Activated CD8-positive, alpha-beta memory T cell treated with anti-CD3 and anti-CD28 coated beads for 48 hours (primary cell): ENCODE measurements around the gene CYTL1.

Experiments used
- DNase-seq, 3 experiments: peaks; one replicate each; pipeline ENCODE4 v3.0.0-alpha.2; 2020; ENCODE audit warnings: low read depth in 2 of 3, low spot score in 2 of 3

CYTL1 gene

GRCh38 chr4:4971796-4972195 is 47.5 kb downstream of the CYTL1 start:
- DNase-seq = no peak

DNA sequence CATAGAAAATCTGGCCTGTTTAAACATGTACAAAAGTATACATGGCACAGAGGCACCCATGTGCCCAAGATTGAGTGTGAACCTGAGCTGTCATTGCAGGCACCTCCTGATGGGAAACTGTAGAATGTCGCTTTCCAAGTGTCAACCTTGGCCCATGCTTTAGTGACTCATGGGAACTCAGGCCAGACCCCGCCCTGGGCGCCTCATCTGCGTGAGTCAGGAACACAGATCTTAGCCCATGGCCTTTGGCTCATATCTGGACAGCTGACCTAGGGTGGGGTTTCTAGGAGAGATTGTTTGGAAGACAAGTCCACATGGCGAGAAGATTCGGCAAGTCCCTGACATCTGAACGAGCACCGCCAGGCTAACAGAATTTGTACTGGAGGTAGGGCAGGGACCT is 50.0 kb downstream of the CYTL1 start:
- DNase-seq = no peak

GRCh38 chr4:4968161-4968725 is 51.0 kb downstream of the CYTL1 start:
- DNase-seq = no peak
